ENCODE results near the gene MIB1. TPM values are rescaled to one million over a fixed set of nuclear protein-coding genes. Genes with fewer than 3 reads are reported as not detected.

Gene MIB1
- total RNA-seq, 1 experiment from 2014 or later: 48.1 TPM

DNA sequence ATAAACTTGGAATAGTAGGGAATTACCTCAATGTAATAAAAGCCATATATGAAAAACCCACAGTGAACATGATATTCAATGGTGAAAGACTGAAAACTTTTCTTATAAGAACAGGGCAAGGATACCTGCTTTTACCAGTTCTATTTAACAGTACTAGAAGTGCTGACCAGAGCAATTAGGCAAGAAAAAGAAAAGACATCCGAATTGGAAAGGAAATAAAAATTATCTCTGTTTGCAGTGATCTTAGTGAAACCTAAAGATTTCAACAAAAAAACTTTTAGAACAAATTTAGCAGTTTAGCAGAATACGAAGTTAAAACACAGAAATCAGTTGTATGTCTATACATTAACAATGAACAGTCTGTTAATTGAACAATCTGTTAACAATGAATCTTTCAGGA, 69.1 kb downstream of the MIB1 start:
- no peak overlapping the region for H3K27ac Mint-ChIP-seq (ENCODE audit: unreplicated experiment)
- Histone ChIP-seq H3K9me3 (no peaks in the 10 kb centered on the region), H3K36me3 (ENCODE audit: control insufficient read depth, insufficient read depth, low read length) (no peaks in the 10 kb centered on the region; the same call in none of the 2 replicates), H3K4me3 (ENCODE audit: low read depth, low read length) (no peak overlapping the region), H3K27me3 (replicated peaks; ENCODE audit: control insufficient read depth, insufficient read depth, low read length) (no peaks in the 10 kb centered on the region), H3K4me1 (no peaks in the 10 kb centered on the region)
- no peak overlapping the region for H3K4me3 Mint-ChIP-seq (ENCODE audit: unreplicated experiment)
- no TSS peak for BruUV-seq (replicated peaks)
- POLR2A ChIA-PET: no interaction called here
- H3K9me3 Mint-ChIP-seq (ENCODE audit: unreplicated experiment): no peaks in the 10 kb centered on the region
- TF ChIP-seq, protein P1, sequence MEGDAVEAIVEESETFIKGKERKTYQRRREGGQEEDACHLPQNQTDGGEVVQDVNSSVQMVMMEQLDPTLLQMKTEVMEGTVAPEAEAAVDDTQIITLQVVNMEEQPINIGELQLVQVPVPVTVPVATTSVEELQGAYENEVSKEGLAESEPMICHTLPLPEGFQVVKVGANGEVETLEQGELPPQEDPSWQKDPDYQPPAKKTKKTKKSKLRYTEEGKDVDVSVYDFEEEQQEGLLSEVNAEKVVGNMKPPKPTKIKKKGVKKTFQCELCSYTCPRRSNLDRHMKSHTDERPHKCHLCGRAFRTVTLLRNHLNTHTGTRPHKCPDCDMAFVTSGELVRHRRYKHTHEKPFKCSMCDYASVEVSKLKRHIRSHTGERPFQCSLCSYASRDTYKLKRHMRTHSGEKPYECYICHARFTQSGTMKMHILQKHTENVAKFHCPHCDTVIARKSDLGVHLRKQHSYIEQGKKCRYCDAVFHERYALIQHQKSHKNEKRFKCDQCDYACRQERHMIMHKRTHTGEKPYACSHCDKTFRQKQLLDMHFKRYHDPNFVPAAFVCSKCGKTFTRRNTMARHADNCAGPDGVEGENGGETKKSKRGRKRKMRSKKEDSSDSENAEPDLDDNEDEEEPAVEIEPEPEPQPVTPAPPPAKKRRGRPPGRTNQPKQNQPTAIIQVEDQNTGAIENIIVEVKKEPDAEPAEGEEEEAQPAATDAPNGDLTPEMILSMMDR (IDR thresholded peaks at IDR 0.05; ENCODE audit: insufficient read depth in 1 of 2, low read depth in 1 of 2, low read length in 1 of 2, severe bottlenecking in 1 of 2, unreplicated experiment in 1 of 2): no peak
- H3K36me3 Mint-ChIP-seq (ENCODE audit: insufficient read depth, unreplicated experiment): peaks cover 20% of the 10 kb centered on the region
- no peaks in the 10 kb centered on the region for H3K4me1 Mint-ChIP-seq (ENCODE audit: low read depth, unreplicated experiment)
- DNase-seq: no peak
- intact Hi-C loops (cut with micrococcal nuclease; ENCODE audit: unreplicated experiment): no loop called here
- CTCF ChIA-PET: no interaction called here
- H3K27me3 Mint-ChIP-seq (ENCODE audit: insufficient read depth, unreplicated experiment): no peaks in the 10 kb centered on the region

DNA sequence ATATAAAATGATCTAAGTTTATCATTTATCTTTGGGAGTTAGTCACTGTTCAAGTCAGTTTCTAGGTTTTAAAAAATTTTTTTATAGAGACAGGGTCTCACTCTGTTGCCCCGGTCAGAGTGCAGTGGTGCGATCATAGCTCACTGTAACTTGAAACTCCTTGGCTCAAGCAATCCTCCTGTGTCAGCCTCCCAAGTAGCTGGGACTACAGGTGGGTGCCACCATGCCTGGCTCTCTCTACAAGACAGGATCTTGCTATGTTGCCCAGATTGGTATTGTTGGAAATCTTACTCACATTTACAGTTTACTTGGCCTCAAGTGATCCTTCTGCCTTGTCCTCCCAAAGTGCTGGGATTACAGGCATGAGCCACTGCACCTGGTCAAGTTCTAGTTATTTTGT, 74.5 kb downstream of the MIB1 start:
- Histone ChIP-seq H3K27me3 (replicated peaks; ENCODE audit: control insufficient read depth, insufficient read depth, low read length) (no peaks in the 10 kb centered on the region), H3K4me1 (no peaks in the 10 kb centered on the region), H3K9me3 (no peaks in the 10 kb centered on the region), H3K4me3 (ENCODE audit: low read depth, low read length) (no peak overlapping the region), H3K36me3 (ENCODE audit: control insufficient read depth, insufficient read depth, low read length) (no peaks in the 10 kb centered on the region)
- TF ChIP-seq, protein P1 (IDR thresholded peaks at IDR 0.05; ENCODE audit: insufficient read depth in 1 of 2, low read depth in 1 of 2, low read length in 1 of 2, severe bottlenecking in 1 of 2, unreplicated experiment in 1 of 2): no peak
- no peak overlapping the region for H3K27ac Mint-ChIP-seq (ENCODE audit: unreplicated experiment)
- H3K27me3 Mint-ChIP-seq (ENCODE audit: insufficient read depth, unreplicated experiment): no peaks in the 10 kb centered on the region
- no peak for DNase-seq
- no peak overlapping the region for H3K4me3 Mint-ChIP-seq (ENCODE audit: unreplicated experiment)
- H3K9me3 Mint-ChIP-seq (ENCODE audit: unreplicated experiment): no peaks in the 10 kb centered on the region
- ChIA-PET POLR2A (no interaction called here), CTCF (interaction anchor here (0.6 kb wide), 1 partner anchor 624 kb away, joined by 7 read pairs; no protein-coding TSS in a partner anchor)
- no TSS peak for BruUV-seq (replicated peaks)
- peaks cover 14% of the 10 kb centered on the region for H3K36me3 Mint-ChIP-seq (ENCODE audit: insufficient read depth, unreplicated experiment)
- no peaks in the 10 kb centered on the region for H3K4me1 Mint-ChIP-seq (ENCODE audit: low read depth, unreplicated experiment)
- intact Hi-C loops (cut with micrococcal nuclease; ENCODE audit: unreplicated experiment): no loop called here

DNA sequence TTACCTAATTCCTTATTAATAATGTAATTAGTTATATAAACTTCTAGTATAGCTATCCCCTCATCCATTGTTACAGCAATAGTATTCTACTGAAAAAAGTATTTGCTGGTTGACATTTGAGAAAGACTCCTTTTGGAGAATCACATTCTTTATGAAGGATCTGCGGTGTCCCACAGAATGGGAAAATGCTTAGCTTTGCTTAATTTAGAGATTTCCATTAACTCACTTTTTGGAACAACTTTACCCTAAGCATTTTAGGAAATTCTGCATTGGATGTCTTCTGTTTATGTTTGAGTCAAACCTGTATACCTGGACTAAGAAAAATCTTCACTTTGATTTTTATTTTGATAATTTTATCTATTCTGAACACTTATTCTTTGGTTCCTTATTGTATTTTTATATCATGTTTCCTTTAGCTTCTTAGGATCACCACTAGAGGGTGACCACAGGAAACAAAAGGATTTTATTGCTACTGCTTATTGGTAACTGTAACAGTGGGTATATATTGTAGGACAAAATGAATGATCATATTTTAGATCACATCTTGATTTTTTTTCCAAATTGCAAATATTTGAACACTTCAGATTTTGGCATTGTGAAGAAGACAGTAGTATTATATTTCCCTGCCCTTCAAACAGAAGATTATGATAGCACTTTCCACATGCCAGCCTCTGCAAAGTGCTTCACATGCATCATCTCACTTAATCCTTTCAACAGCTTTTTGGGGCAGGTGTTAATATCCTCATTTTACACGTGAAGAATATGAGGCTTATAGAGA, 79.6 kb downstream of the MIB1 start:
- intact Hi-C loops (cut with micrococcal nuclease; ENCODE audit: unreplicated experiment): no loop called here
- no peaks in the 10 kb centered on the region for H3K36me3 ChIP-seq (ENCODE audit: control insufficient read depth, insufficient read depth, low read length)
- Mint-ChIP-seq H3K4me3 (ENCODE audit: unreplicated experiment) (no peak overlapping the region), H3K4me1 (ENCODE audit: low read depth, unreplicated experiment) (no peaks in the 10 kb centered on the region), H3K27me3 (ENCODE audit: insufficient read depth, unreplicated experiment) (no peaks in the 10 kb centered on the region), H3K36me3 (ENCODE audit: insufficient read depth, unreplicated experiment) (peaks cover 27% of the 10 kb centered on the region), H3K27ac (ENCODE audit: unreplicated experiment) (no peak overlapping the region), H3K9me3 (ENCODE audit: unreplicated experiment) (no peaks in the 10 kb centered on the region)
- no TSS peak for BruUV-seq (replicated peaks)
- ChIA-PET CTCF (interaction anchor here (0.5 to 1.1 kb wide), 5 partner anchors 11 to 628 kb away, joined by 3 to 4 read pairs (median 3); no protein-coding TSS in a partner anchor), POLR2A (no interaction called here)
- no peaks in the 10 kb centered on the region for H3K27me3 ChIP-seq (replicated peaks; ENCODE audit: control insufficient read depth, insufficient read depth, low read length)
- TF ChIP-seq, protein P1 (IDR thresholded peaks at IDR 0.05; ENCODE audit: insufficient read depth in 1 of 2, low read depth in 1 of 2, low read length in 1 of 2, severe bottlenecking in 1 of 2, unreplicated experiment in 1 of 2): peak; percentile 39 to 59
- no peaks in the 10 kb centered on the region for H3K9me3 ChIP-seq
- no peaks in the 10 kb centered on the region for H3K4me1 ChIP-seq
- H3K4me3 ChIP-seq (ENCODE audit: low read depth, low read length): no peak overlapping the region
- DNase-seq: peak in 1 of 2 experiments; percentile 22

All from Caco-2 (cell line).